ENCODE results near the gene MGLL.

MGLL gene

GRCh38 chr3:127789990-127790881 is 32.1 kb downstream of the MGLL start:
- DNase-seq (ENCODE audit: low read depth, low spot score), result no peak

GRCh38 chr3:127789051-127789450 is 33.3 kb downstream of the MGLL start:
- no peak for DNase-seq (ENCODE audit: low read depth, low spot score)

- no peak for DNase-seq (ENCODE audit: low read depth, low spot score)
These were observed 33.8 kb downstream of the MGLL start for GRCh38 chr3:127788451-127788909.

- no peak for DNase-seq (ENCODE audit: low read depth, low spot score)
These were observed 34.5 kb downstream of the MGLL start for GRCh38 chr3:127787571-127788365.

- DNase-seq (ENCODE audit: low read depth, low spot score), result no peak
These were observed 35.2 kb downstream of the MGLL start for GRCh38 chr3:127787071-127787490.

- DNase-seq (ENCODE audit: low read depth, low spot score), result no peak
These were observed 35.8 kb downstream of the MGLL start for GRCh38 chr3:127786353-127787070.

GRCh38 chr3:127785711-127786265 is 36.5 kb downstream of the MGLL start:
- DNase-seq (ENCODE audit: low read depth, low spot score), result no peak

- no peak for DNase-seq (ENCODE audit: low read depth, low spot score)
These were observed 37.2 kb downstream of the MGLL start for GRCh38 chr3:127784865-127785710.

- no peak for DNase-seq (ENCODE audit: low read depth, low spot score)
These were observed 38.0 kb downstream of the MGLL start for GRCh38 chr3:127784283-127784682.

- DNase-seq (ENCODE audit: low read depth, low spot score), result no peak
These were observed 38.6 kb downstream of the MGLL start for GRCh38 chr3:127783642-127784160.

GRCh38 chr3:127783166-127783565 is 39.1 kb downstream of the MGLL start:
- no peak for DNase-seq (ENCODE audit: low read depth, low spot score)

GRCh38 chr3:127781411-127782001 is 40.8 kb downstream of the MGLL start:
- no peak for DNase-seq (ENCODE audit: low read depth, low spot score)

GRCh38 chr3:127780536-127781400 is 41.5 kb downstream of the MGLL start:
- no peak for DNase-seq (ENCODE audit: low read depth, low spot score)

GRCh38 chr3:127779747-127780146 is 42.6 kb downstream of the MGLL start:
- DNase-seq (ENCODE audit: low read depth, low spot score), result no peak

- DNase-seq (ENCODE audit: low read depth, low spot score), result no peak
These were observed 44.2 kb downstream of the MGLL start for GRCh38 chr3:127777921-127778656.

GRCh38 chr3:127777332-127777731 is 45.0 kb downstream of the MGLL start:
- DNase-seq (ENCODE audit: low read depth, low spot score), result no peak

GRCh38 chr3:127776347-127776746 is 46.0 kb downstream of the MGLL start:
- DNase-seq (ENCODE audit: low read depth, low spot score), result no peak

GRCh38 chr3:127775398-127776109 is 46.8 kb downstream of the MGLL start:
- DNase-seq (ENCODE audit: low read depth, low spot score), result no peak
